HFFc6 (cell line): ENCODE results near the gene PHACTR4. TPM values are rescaled to one million over a fixed set of nuclear protein-coding genes. Genes with fewer than 3 reads are reported as not detected.

Source experiments
- DNase-seq: peaks from one replicate; pipeline ENCODE4 v3.0.0-alpha.2; 2018
- H3K27ac Mint-ChIP-seq: 2 replicates; pipeline ENCODE4 v1.8.0; 2020; ENCODE audit warnings: mild to moderate bottlenecking, mixed read lengths
- H3K27me3 Mint-ChIP-seq: 2 replicates; pipeline ENCODE4 v1.8.0; 2021; ENCODE audit warnings: mild to moderate bottlenecking, moderate library complexity, mixed read lengths; ENCODE audit not compliant: insufficient read depth
- H3K36me3 Mint-ChIP-seq: 2 replicates; pipeline ENCODE4 v1.8.0; 2021; ENCODE audit warnings: low read depth, mixed read lengths
- H3K4me1 Mint-ChIP-seq: 2 replicates; pipeline ENCODE4 v1.8.0; 2020; ENCODE audit warnings: low read depth, mixed read lengths
- H3K4me3 Mint-ChIP-seq: 2 replicates; pipeline ENCODE4 v1.8.0; 2020; ENCODE audit warnings: mild to moderate bottlenecking, moderate library complexity, mixed read lengths
- H3K9me3 Mint-ChIP-seq: 2 replicates; pipeline ENCODE4 v1.8.0; 2020; ENCODE audit warnings: mild to moderate bottlenecking, mixed read lengths
- total RNA-seq, 6 experiments: library from RNA; stranded (reverse); fragmentation: NEBNext Ultra II Directional; extraction: Animal tissue kit (Norgen Biotek cat#: 25700); gene quantifications; 2 replicates in 1 of 6; 3 replicates in 5 of 6; pipeline ENCODE4 v1.2.3, GENCODE V29; 2021
- TF ChIP-seq, protein P1 (sequence below): fragments of 200-600 bp; sonication (generic); IDR thresholded peaks from 2 replicates; pipeline ENCODE4 v1.5.0; 2021; ENCODE audit warnings: antibody characterized with exemption, mild to moderate bottlenecking

PHACTR4 gene
- total RNA-seq, 6 experiments from 2014 or later, result 19.9 to 24.4 (median 23.8) TPM

GRCh38 chr1:28328228-28328648, 41.3 kb upstream of the PHACTR4 start:
- DNase-seq, result no peak
- Mint-ChIP-seq H3K4me1 (peaks cover 20% of the 10 kb centered on the region), H3K36me3 (peaks cover 24% of the 10 kb centered on the region), H3K4me3 (peak overlapping the region; percentile 96), H3K9me3 (peaks cover 6% of the 10 kb centered on the region), H3K27me3 (peaks cover 7% of the 10 kb centered on the region), H3K27ac (peak overlapping the region; percentile 97)
- TF ChIP-seq, protein P1, sequence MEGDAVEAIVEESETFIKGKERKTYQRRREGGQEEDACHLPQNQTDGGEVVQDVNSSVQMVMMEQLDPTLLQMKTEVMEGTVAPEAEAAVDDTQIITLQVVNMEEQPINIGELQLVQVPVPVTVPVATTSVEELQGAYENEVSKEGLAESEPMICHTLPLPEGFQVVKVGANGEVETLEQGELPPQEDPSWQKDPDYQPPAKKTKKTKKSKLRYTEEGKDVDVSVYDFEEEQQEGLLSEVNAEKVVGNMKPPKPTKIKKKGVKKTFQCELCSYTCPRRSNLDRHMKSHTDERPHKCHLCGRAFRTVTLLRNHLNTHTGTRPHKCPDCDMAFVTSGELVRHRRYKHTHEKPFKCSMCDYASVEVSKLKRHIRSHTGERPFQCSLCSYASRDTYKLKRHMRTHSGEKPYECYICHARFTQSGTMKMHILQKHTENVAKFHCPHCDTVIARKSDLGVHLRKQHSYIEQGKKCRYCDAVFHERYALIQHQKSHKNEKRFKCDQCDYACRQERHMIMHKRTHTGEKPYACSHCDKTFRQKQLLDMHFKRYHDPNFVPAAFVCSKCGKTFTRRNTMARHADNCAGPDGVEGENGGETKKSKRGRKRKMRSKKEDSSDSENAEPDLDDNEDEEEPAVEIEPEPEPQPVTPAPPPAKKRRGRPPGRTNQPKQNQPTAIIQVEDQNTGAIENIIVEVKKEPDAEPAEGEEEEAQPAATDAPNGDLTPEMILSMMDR, result no peak

DNA sequence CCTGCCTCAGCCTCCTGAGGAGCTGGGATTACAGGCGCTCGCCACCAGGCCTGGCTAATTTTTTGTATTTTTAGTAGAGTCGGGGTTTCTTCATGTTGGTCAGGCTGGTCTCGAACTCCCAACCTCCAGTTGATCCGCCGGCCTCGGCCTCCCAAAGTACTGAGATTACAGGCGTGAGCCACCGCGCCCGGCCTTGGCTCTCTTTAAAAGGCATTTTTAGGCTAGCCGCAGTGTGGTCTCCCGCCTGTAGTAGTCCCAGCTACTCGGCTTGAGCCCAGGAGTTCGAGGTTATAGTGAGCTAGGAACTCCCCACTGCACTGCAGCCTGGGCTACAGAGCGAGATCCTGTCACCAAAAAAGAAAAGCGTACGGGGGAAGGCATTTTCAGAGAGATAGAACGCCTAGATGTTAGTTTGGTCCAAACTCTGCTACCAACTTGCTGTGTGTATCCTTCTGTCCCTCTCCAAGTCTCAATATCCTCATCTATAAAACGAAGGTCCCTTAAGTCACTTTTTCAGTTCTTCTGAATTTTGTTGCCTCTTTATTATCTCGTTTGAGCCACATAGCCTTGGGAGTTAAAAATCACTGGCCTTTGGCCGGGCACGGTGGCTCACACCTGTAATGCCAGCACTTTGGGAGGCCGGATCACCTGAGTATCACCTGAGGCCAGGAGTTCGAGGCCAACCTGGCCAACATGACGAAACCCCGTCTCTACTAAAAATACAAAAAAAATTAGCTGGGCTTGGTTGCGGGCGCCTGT, 40.0 kb upstream of the PHACTR4 start:
- H3K4me1 Mint-ChIP-seq, result peaks cover 20% of the 10 kb centered on the region
- peaks cover 6% of the 10 kb centered on the region for H3K9me3 Mint-ChIP-seq
- peak; percentile 25 for DNase-seq
- peaks cover 7% of the 10 kb centered on the region for H3K27me3 Mint-ChIP-seq
- H3K27ac Mint-ChIP-seq, result peak overlapping the region; percentile 97
- TF ChIP-seq, protein P1, result peak; percentile 42; the same call in 1 of the 2 replicates
- H3K4me3 Mint-ChIP-seq, result peak overlapping the region; percentile 96
- peaks cover 29% of the 10 kb centered on the region for H3K36me3 Mint-ChIP-seq

DNA sequence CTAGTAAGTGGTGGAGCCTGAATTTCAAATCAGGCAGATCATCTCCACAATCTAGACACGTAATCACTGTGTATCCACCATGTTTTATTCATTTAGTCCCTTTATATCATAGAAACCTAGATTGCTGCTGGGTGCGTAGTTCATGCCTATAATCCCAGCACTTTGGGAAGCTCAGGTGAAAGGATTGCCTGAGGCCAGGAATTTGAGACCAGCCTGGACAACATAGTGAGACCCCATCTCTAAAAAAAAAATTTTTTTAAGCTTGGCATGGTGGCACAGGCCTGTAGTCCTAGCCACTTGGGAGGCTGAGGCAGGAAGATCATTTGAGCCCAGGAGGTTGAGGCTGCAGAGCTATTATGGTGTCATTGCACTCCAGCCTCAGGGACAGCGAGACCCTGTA, 30.6 kb upstream of the PHACTR4 start:
- H3K36me3 Mint-ChIP-seq, result peaks cover 7% of the 10 kb centered on the region
- no peak overlapping the region for H3K4me3 Mint-ChIP-seq
- H3K27ac Mint-ChIP-seq, result no peak overlapping the region
- no peaks in the 10 kb centered on the region; the same call in 1 of the 2 replicates for H3K27me3 Mint-ChIP-seq
- H3K9me3 Mint-ChIP-seq, result no peaks in the 10 kb centered on the region
- peaks cover 9% of the 10 kb centered on the region for H3K4me1 Mint-ChIP-seq
- TF ChIP-seq, protein P1, result no peak
- no peak for DNase-seq

GRCh38 chr1:28339551-28339950, 30.0 kb upstream of the PHACTR4 start:
- TF ChIP-seq, protein P1, result no peak
- Mint-ChIP-seq H3K4me1 (peaks cover 9% of the 10 kb centered on the region), H3K27ac (no peak overlapping the region), H3K36me3 (peaks cover 3% of the 10 kb centered on the region), H3K27me3 (no peaks in the 10 kb centered on the region; the same call in 1 of the 2 replicates), H3K9me3 (no peaks in the 10 kb centered on the region), H3K4me3 (no peak overlapping the region)
- DNase-seq, result no peak

- H3K27ac Mint-ChIP-seq, result no peak overlapping the region
- H3K27me3 Mint-ChIP-seq, result no peaks in the 10 kb centered on the region
- TF ChIP-seq, protein P1, result no peak
- no peak for DNase-seq
- no peaks in the 10 kb centered on the region for H3K36me3 Mint-ChIP-seq
- H3K4me1 Mint-ChIP-seq, result peaks cover 9% of the 10 kb centered on the region
- H3K9me3 Mint-ChIP-seq, result no peaks in the 10 kb centered on the region
- H3K4me3 Mint-ChIP-seq, result no peak overlapping the region
These were observed 29.1 kb upstream of the PHACTR4 start for GRCh38 chr1:28340221-28340974.
